Measurements from ENCODE around the gene NF1.
"Not testable (repeated sequence)": the region's sequence is repeated elsewhere in the genome, so short reads cannot be mapped to it uniquely, and the experiment has no call there.

Gene NF1

GRCh38 chr17:31178951-31179350 lies 84.2 kb downstream of the NF1 start:
- not testable (repeated sequence) for DNase-seq (ENCODE audit: low read depth in 2 of 2)

- no peak for DNase-seq (ENCODE audit: low read depth in 2 of 2)
These were observed 100.5 kb downstream of the NF1 start for GRCh38 chr17:31195305-31195704.

- DNase-seq (ENCODE audit: low read depth in 2 of 2) = no peak
These were observed 103.2 kb downstream of the NF1 start for GRCh38 chr17:31198026-31198425.

GRCh38 chr17:31198666-31199065 lies 103.9 kb downstream of the NF1 start:
- not testable (repeated sequence) for DNase-seq (ENCODE audit: low read depth in 2 of 2)

GRCh38 chr17:31200287-31200686 lies 105.5 kb downstream of the NF1 start:
- DNase-seq (ENCODE audit: low read depth in 2 of 2) = no peak

GRCh38 chr17:31202968-31203367 lies 108.2 kb downstream of the NF1 start:
- DNase-seq (ENCODE audit: low read depth in 2 of 2) = no peak

- DNase-seq (ENCODE audit: low read depth in 2 of 2) = no peak
These were observed 116.7 kb downstream of the NF1 start for GRCh38 chr17:31211352-31212012.

- DNase-seq (ENCODE audit: low read depth in 2 of 2) = no peak
These were observed 121.4 kb downstream of the NF1 start for GRCh38 chr17:31216031-31216751.

- no peak for DNase-seq (ENCODE audit: low read depth in 2 of 2)
These were observed 129.6 kb downstream of the NF1 start for GRCh38 chr17:31224366-31224765.

- DNase-seq (ENCODE audit: low read depth in 2 of 2) = no peak
These were observed 131.1 kb downstream of the NF1 start for GRCh38 chr17:31225831-31226230.

GRCh38 chr17:31226373-31226772 lies 131.6 kb downstream of the NF1 start:
- DNase-seq (ENCODE audit: low read depth in 2 of 2) = no peak

- no peak for DNase-seq (ENCODE audit: low read depth in 2 of 2)
These were observed 132.2 kb downstream of the NF1 start for GRCh38 chr17:31226950-31227349.

- no peak for DNase-seq (ENCODE audit: low read depth in 2 of 2)
These were observed 137.1 kb downstream of the NF1 start for GRCh38 chr17:31231852-31232251.

GRCh38 chr17:31235110-31235509 lies 140.3 kb downstream of the NF1 start:
- no peak for DNase-seq (ENCODE audit: low read depth in 2 of 2)

- no peak for DNase-seq (ENCODE audit: low read depth in 2 of 2)
These were observed 141.4 kb downstream of the NF1 start for GRCh38 chr17:31236137-31236536.

GRCh38 chr17:31236712-31237111 lies 141.9 kb downstream of the NF1 start:
- no peak for DNase-seq (ENCODE audit: low read depth in 2 of 2)

- no peak for DNase-seq (ENCODE audit: low read depth in 2 of 2)
These were observed 146.3 kb downstream of the NF1 start for GRCh38 chr17:31241116-31241515.

- no peak for DNase-seq (ENCODE audit: low read depth in 2 of 2)
These were observed 154.4 kb downstream of the NF1 start for GRCh38 chr17:31248986-31249834.

- DNase-seq (ENCODE audit: low read depth in 2 of 2) = no peak
These were observed 155.0 kb downstream of the NF1 start for GRCh38 chr17:31249835-31250141.

GRCh38 chr17:31250229-31250628 lies 155.5 kb downstream of the NF1 start:
- DNase-seq (ENCODE audit: low read depth in 2 of 2) = no peak

- DNase-seq (ENCODE audit: low read depth in 2 of 2) = no peak
These were observed 156.6 kb downstream of the NF1 start for GRCh38 chr17:31251105-31251969.

GRCh38 chr17:31251970-31252328 lies 157.2 kb downstream of the NF1 start:
- DNase-seq (ENCODE audit: low read depth in 2 of 2) = no peak
